M059J (cell line): Measurements from ENCODE around the gene RPS6KA2. TPM values are rescaled to one million over a fixed set of nuclear protein-coding genes. Genes with fewer than 3 reads are reported as not detected.
A peak's percentile ranks its signal among the peaks of the same experiment; 100 is the strongest.

ENCODE experiments used
- DNase-seq: peaks from one replicate; pipeline ENCODE4 v3.0.0-alpha.2; 2012; ENCODE audit warnings: low read depth
- total RNA-seq: library from RNA; depleted of rRNA; stranded (reverse); fragments of >200 nt; shearing (Covaris generic); gene quantifications from 2 replicates; pipeline ENCODE4 v1.2.3, GENCODE V29; 2014

Gene RPS6KA2
- total RNA-seq, 1 experiment from 2014 or later = 1.9 TPM

- DNase-seq = peak; percentile 27
Measured at GRCh38 chr6:166488076-166488685, 138.9 kb downstream of the RPS6KA2 start.

GRCh38 chr6:166487148-166487547, 139.9 kb downstream of the RPS6KA2 start:
- no peak for DNase-seq

- no peak for DNase-seq
Measured at GRCh38 chr6:166486536-166486880, 140.5 kb downstream of the RPS6KA2 start.

GRCh38 chr6:166485651-166486535, 141.2 kb downstream of the RPS6KA2 start:
- DNase-seq = no peak

GRCh38 chr6:166484863-166485262, 142.2 kb downstream of the RPS6KA2 start:
- DNase-seq = no peak

- no peak for DNase-seq
Measured at GRCh38 chr6:166483573-166484250, 143.3 kb downstream of the RPS6KA2 start.

- no peak for DNase-seq
Measured at GRCh38 chr6:166483026-166483425, 144.0 kb downstream of the RPS6KA2 start.

GRCh38 chr6:166478782-166479592, 148.1 kb downstream of the RPS6KA2 start:
- no peak for DNase-seq

- DNase-seq = no peak
Measured at GRCh38 chr6:166477647-166478365, 149.2 kb downstream of the RPS6KA2 start.

GRCh38 chr6:166476634-166477215, 150.3 kb downstream of the RPS6KA2 start:
- no peak for DNase-seq

- no peak for DNase-seq
Measured at GRCh38 chr6:166476061-166476591, 150.9 kb downstream of the RPS6KA2 start.

GRCh38 chr6:166474721-166475565, 152.1 kb downstream of the RPS6KA2 start:
- no peak for DNase-seq

- no peak for DNase-seq
Measured at GRCh38 chr6:166473886-166474571, 153.0 kb downstream of the RPS6KA2 start.

- no peak for DNase-seq
Measured at GRCh38 chr6:166472636-166473035, 154.4 kb downstream of the RPS6KA2 start.

- no peak for DNase-seq
Measured at GRCh38 chr6:166471797-166472260, 155.2 kb downstream of the RPS6KA2 start.

- DNase-seq = no peak
Measured at GRCh38 chr6:166470863-166471410, 156.1 kb downstream of the RPS6KA2 start.

- DNase-seq = no peak
Measured at GRCh38 chr6:166470029-166470862, 156.8 kb downstream of the RPS6KA2 start.
